ENCODE data around the gene S100A16. TPM values are rescaled to one million over a fixed set of nuclear protein-coding genes. Genes with fewer than 3 reads are reported as not detected.
"Not testable (repeated sequence)": the region's sequence is repeated elsewhere in the genome, so short reads cannot be mapped to it uniquely, and the experiment has no call there.

S100A16 gene
- total RNA-seq, 1 donor from 2014 or later, result 1.1 TPM

DNA sequence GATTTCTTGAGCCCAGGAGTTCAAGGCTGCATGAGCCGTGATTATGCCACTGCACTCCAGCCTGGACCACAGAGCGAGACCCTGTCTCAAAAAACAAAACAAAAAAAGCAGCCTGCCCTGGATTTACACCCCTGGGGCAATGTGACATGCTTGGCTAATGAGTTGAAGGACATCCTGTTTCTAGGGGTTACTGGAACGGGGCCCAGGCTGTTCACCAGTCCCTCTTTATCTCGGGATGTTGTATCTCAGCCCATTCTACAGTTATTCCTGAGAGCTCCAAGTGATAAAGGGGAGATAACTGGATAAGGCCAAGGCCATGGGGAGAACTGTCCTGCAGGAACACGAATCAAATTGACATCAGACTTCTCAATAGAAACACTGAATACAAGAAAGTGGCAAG is 25.6 kb downstream of the S100A16 start:
- Mint-ChIP-seq H3K4me3 (ENCODE audit: unreplicated experiment) (no peak overlapping the region), H3K27me3 (ENCODE audit: unreplicated experiment) (no peaks in the 10 kb centered on the region), H3K27ac (ENCODE audit: unreplicated experiment) (no peak overlapping the region), H3K4me1 (ENCODE audit: low read depth, unreplicated experiment) (peaks cover 17% of the 10 kb centered on the region), H3K36me3 (ENCODE audit: unreplicated experiment) (no peaks in the 10 kb centered on the region), H3K9me3 (ENCODE audit: unreplicated experiment) (peaks cover 1% of the 10 kb centered on the region)
- TF ChIP-seq, protein P1, sequence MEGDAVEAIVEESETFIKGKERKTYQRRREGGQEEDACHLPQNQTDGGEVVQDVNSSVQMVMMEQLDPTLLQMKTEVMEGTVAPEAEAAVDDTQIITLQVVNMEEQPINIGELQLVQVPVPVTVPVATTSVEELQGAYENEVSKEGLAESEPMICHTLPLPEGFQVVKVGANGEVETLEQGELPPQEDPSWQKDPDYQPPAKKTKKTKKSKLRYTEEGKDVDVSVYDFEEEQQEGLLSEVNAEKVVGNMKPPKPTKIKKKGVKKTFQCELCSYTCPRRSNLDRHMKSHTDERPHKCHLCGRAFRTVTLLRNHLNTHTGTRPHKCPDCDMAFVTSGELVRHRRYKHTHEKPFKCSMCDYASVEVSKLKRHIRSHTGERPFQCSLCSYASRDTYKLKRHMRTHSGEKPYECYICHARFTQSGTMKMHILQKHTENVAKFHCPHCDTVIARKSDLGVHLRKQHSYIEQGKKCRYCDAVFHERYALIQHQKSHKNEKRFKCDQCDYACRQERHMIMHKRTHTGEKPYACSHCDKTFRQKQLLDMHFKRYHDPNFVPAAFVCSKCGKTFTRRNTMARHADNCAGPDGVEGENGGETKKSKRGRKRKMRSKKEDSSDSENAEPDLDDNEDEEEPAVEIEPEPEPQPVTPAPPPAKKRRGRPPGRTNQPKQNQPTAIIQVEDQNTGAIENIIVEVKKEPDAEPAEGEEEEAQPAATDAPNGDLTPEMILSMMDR (IDR thresholded peaks at IDR 0.05; ENCODE audit: partially characterized antibody, unreplicated experiment), result no peak
- DNase-seq, result no peak

DNA sequence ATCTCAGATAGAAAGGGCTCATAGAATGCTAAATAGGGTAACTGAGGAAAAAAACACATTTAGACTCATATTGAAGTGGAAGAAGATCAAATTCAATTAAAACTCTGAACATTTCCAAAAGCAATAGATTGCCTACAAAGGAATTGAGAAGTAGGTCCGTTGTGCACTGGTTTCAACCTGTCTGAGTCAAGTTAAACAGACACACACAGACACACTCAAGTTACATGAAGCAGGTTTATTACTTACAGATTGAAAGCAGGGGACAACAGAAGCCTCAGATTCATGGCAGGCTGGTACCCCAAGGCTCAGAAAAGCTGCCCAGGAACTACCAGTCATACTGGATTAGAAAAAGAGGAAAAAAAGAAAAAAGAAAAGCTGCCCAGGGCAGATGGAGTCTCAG is 26.6 kb downstream of the S100A16 start:
- DNase-seq, result no peak
- TF ChIP-seq, protein P1 (IDR thresholded peaks at IDR 0.05; ENCODE audit: partially characterized antibody, unreplicated experiment), result no peak
- peaks cover 1% of the 10 kb centered on the region for H3K9me3 Mint-ChIP-seq (ENCODE audit: unreplicated experiment)
- peak overlapping the region; percentile 63 for H3K27ac Mint-ChIP-seq (ENCODE audit: unreplicated experiment)
- no peaks in the 10 kb centered on the region for H3K27me3 Mint-ChIP-seq (ENCODE audit: unreplicated experiment)
- H3K4me1 Mint-ChIP-seq (ENCODE audit: low read depth, unreplicated experiment), result peaks cover 17% of the 10 kb centered on the region
- no peaks in the 10 kb centered on the region for H3K36me3 Mint-ChIP-seq (ENCODE audit: unreplicated experiment)
- no peak overlapping the region for H3K4me3 Mint-ChIP-seq (ENCODE audit: unreplicated experiment)

DNA sequence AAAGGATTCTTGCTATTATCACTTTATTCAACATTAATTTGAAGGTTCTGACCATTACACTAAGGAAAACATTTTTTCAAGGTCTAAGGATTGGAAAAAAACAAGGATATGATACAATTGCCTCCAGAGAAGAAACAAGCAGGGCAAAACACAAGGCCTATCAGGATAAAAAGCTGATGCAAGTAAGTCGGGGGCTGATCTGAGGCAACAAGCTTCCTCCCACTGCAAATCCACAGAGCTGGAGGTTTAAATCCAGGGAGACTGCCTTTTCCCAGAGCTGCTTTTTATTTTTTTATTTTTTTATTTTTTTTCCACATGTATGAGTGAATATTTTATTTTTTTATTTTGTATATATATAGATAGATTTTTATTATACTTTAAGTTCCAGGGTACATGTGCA is 27.9 kb downstream of the S100A16 start:
- Mint-ChIP-seq H3K36me3 (ENCODE audit: unreplicated experiment) (no peaks in the 10 kb centered on the region), H3K4me3 (ENCODE audit: unreplicated experiment) (no peak overlapping the region), H3K27me3 (ENCODE audit: unreplicated experiment) (no peaks in the 10 kb centered on the region), H3K9me3 (ENCODE audit: unreplicated experiment) (peaks cover 1% of the 10 kb centered on the region), H3K4me1 (ENCODE audit: low read depth, unreplicated experiment) (peaks cover 17% of the 10 kb centered on the region), H3K27ac (ENCODE audit: unreplicated experiment) (no peak overlapping the region)
- DNase-seq, result no peak
- TF ChIP-seq, protein P1 (IDR thresholded peaks at IDR 0.05; ENCODE audit: partially characterized antibody, unreplicated experiment), result no peak

DNA sequence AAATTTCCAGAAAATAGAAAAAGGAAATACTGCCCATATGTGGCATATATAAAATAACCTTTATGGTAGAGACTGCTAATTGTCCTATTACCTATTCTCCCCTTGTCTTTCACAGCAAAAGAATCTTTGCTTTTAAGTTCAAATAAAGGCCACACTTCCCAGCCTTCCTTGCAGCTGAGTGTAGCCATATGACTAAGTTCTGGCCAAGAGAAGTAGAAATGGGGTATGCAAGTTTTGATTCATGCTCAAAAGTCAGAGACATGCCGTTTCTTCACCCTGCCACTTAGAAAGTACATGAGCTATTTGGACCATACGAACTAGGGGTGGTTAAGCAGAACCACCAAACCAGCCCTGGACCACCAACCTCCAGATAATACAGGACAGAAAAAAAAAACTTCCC is 29.0 kb downstream of the S100A16 start:
- Mint-ChIP-seq H3K27me3 (ENCODE audit: unreplicated experiment) (no peaks in the 10 kb centered on the region), H3K9me3 (ENCODE audit: unreplicated experiment) (peaks cover 1% of the 10 kb centered on the region), H3K4me3 (ENCODE audit: unreplicated experiment) (peak overlapping the region; percentile 0), H3K4me1 (ENCODE audit: low read depth, unreplicated experiment) (peaks cover 17% of the 10 kb centered on the region), H3K27ac (ENCODE audit: unreplicated experiment) (peak overlapping the region; percentile 60), H3K36me3 (ENCODE audit: unreplicated experiment) (no peaks in the 10 kb centered on the region)
- TF ChIP-seq, protein P1 (IDR thresholded peaks at IDR 0.05; ENCODE audit: partially characterized antibody, unreplicated experiment), result no peak
- DNase-seq, result no peak

DNA sequence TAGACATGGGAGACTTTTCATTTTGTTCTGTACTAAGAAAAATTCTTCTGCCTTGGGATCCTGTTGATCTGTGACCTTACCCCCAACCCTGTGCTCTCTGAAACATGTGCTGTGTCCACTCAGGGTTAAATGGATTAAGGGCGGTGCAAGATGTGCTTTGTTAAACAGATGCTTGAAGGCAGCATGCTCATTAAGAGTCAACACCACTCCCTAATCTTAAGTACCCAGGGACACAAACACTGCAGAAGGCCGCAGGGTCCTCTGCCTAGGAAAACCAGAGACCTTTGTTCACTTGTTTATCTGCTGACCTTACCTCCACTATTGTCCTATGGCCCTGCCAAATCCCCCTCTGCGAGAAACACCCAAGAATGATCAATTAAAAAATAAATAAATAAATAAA is 29.4 kb downstream of the S100A16 start:
- H3K4me3 Mint-ChIP-seq (ENCODE audit: unreplicated experiment); H3K27me3 Mint-ChIP-seq (ENCODE audit: unreplicated experiment); DNase-seq; H3K36me3 Mint-ChIP-seq (ENCODE audit: unreplicated experiment); H3K9me3 Mint-ChIP-seq (ENCODE audit: unreplicated experiment): not testable (repeated sequence)
- Mint-ChIP-seq H3K27ac (ENCODE audit: unreplicated experiment) (peak overlapping the region; percentile 94), H3K4me1 (ENCODE audit: low read depth, unreplicated experiment) (peaks cover 17% of the 10 kb centered on the region)

DNA sequence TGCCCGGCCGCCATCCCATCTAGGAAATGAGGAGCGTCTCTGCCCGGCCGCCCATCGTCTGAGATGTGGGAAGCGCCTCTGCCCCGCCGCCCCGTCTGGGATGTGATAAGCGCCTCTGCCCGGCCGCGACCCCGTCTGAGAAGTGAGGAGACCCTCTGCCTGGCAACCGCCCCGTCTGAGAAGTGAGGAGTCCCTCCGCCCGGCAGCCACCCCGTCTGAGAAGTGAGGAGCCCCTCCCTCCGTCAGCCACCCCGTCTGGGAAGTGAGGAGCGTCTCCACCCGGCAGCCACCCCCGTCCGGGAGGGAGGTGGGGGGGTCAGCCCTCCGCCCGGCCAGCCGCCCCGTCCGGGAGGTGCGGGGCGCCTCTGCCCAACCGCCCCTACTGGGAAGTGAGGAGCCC is 30.1 kb downstream of the S100A16 start:
- not testable (repeated sequence) for DNase-seq; H3K9me3 Mint-ChIP-seq (ENCODE audit: unreplicated experiment); H3K36me3 Mint-ChIP-seq (ENCODE audit: unreplicated experiment); H3K4me3 Mint-ChIP-seq (ENCODE audit: unreplicated experiment); H3K27me3 Mint-ChIP-seq (ENCODE audit: unreplicated experiment); H3K27ac Mint-ChIP-seq (ENCODE audit: unreplicated experiment)
- peaks cover 18% of the 10 kb centered on the region for H3K4me1 Mint-ChIP-seq (ENCODE audit: low read depth, unreplicated experiment)

All from glutamatergic neuron (in vitro differentiated cells).